Measurements from ENCODE around the gene CMPK2. TPM values are rescaled to one million over a fixed set of nuclear protein-coding genes. Genes with fewer than 3 reads are reported as not detected.

CMPK2 gene
- total and polyA plus RNA-seq, 2 donors from 2014 or later = 2.8 to 4.5 TPM

DNA sequence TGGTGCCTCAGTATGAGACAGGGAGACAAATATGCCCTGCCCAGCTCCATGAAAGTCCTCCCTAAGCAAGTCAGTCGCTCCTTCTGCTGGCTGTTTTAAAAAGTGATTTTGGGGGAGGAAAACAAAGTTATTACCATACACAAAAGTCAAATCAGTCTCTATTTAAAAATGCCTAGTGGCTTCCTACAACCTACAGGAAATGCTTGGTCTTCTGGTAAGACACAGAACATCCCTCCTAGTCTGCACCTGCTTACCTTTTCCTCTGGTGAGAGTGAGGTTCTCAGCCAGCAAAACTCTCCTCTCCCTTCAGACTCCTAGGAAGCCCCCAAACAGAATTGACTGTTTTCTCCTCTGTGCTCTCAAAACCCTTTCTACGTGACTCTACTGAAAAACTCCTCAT, 13.5 kb downstream of the CMPK2 start:
- peaks cover 0 to 14% (median 2%) of the 10 kb centered on the region in 3 donors for H3K9me3 ChIP-seq (ENCODE audit: control insufficient read depth in 2 of 3, insufficient read depth in 1 of 3, low read length in 3 of 3)
- no peak overlapping the region for H3K4me3 ChIP-seq (ENCODE audit: low read length in 3 of 3)
- no peak overlapping the region for H3K9ac ChIP-seq (ENCODE audit: low read length in 3 of 3)
- TF ChIP-seq, protein P1, sequence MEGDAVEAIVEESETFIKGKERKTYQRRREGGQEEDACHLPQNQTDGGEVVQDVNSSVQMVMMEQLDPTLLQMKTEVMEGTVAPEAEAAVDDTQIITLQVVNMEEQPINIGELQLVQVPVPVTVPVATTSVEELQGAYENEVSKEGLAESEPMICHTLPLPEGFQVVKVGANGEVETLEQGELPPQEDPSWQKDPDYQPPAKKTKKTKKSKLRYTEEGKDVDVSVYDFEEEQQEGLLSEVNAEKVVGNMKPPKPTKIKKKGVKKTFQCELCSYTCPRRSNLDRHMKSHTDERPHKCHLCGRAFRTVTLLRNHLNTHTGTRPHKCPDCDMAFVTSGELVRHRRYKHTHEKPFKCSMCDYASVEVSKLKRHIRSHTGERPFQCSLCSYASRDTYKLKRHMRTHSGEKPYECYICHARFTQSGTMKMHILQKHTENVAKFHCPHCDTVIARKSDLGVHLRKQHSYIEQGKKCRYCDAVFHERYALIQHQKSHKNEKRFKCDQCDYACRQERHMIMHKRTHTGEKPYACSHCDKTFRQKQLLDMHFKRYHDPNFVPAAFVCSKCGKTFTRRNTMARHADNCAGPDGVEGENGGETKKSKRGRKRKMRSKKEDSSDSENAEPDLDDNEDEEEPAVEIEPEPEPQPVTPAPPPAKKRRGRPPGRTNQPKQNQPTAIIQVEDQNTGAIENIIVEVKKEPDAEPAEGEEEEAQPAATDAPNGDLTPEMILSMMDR (IDR thresholded peaks at IDR 0.05; ENCODE audit: borderline replicate concordance, extremely low read depth, insufficient read depth) = no peak
- H3K27ac ChIP-seq (ENCODE audit: low read depth in 2 of 2, low read length in 2 of 2) = no peak overlapping the region
- no peaks in the 10 kb centered on the region for H3K27me3 ChIP-seq (ENCODE audit: control insufficient read depth, insufficient read depth, low read length)
- intact Hi-C loops (cut with DNase I) = no loop called here
- no peak for DNase-seq
- FAIRE-seq = no peak
- no peaks in the 10 kb centered on the region for H3K4me1 ChIP-seq (ENCODE audit: control insufficient read depth in 2 of 3, insufficient read depth in 2 of 3, low read depth in 1 of 3, low read length in 3 of 3)
- peaks cover 0 to 2% (median 2%) of the 10 kb centered on the region in 3 donors for H3K36me3 ChIP-seq (ENCODE audit: control insufficient read depth in 2 of 3, insufficient read depth in 3 of 3, low read length in 3 of 3)

DNA sequence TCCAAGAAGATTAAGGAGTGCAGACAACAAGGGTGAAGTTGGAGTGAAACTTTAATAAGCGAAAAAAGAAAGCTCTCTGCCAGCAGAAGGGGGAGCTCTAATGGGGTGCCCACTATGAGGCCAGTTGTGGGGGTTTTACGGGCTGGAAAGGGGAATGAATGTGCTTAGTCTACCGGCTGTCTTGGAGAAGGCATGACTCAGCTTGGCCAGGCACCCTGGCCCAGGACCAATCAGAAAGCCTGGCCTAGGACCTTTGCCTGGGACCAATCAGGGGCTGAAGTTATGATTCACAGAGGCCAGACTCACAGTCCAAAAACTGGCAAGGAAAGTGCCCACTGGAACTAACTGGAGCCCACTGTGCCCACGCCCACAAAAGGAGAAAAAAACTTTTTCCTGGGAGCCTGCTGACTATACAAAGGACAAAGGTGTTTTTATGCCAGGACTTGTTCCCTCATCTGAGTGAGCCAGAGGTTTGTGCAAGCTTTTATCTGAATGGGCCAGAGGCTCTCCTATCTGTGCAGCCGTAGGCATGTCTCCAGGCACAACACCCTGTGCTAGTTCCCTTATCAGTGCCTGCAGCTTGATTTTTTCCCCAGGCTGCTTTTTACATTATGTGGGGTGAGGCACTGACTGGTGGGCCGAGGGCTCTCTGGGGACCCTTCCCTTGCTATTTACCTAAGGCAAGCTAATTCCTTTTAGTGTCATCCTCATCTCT, 18.6 kb downstream of the CMPK2 start:
- H3K9me3 ChIP-seq (ENCODE audit: control insufficient read depth in 2 of 3, insufficient read depth in 1 of 3, low read length in 3 of 3) = peaks cover 0 to 63% (median 24%) of the 10 kb centered on the region in 3 donors
- no peak overlapping the region for H3K27ac ChIP-seq (ENCODE audit: low read depth in 2 of 2, low read length in 2 of 2)
- H3K27me3 ChIP-seq (ENCODE audit: control insufficient read depth, insufficient read depth, low read length) = no peaks in the 10 kb centered on the region
- no peak for FAIRE-seq
- peaks cover 0 to 2% (median 2%) of the 10 kb centered on the region in 3 donors for H3K36me3 ChIP-seq (ENCODE audit: control insufficient read depth in 2 of 3, insufficient read depth in 3 of 3, low read length in 3 of 3)
- no peak for DNase-seq
- no peak overlapping the region for H3K9ac ChIP-seq (ENCODE audit: low read length in 3 of 3)
- TF ChIP-seq, protein P1 (IDR thresholded peaks at IDR 0.05; ENCODE audit: borderline replicate concordance, extremely low read depth, insufficient read depth) = no peak
- intact Hi-C loops (cut with DNase I) = no loop called here
- no peaks in the 10 kb centered on the region for H3K4me1 ChIP-seq (ENCODE audit: control insufficient read depth in 2 of 3, insufficient read depth in 2 of 3, low read depth in 1 of 3, low read length in 3 of 3)
- H3K4me3 ChIP-seq (ENCODE audit: low read length in 3 of 3) = no peak overlapping the region

DNA sequence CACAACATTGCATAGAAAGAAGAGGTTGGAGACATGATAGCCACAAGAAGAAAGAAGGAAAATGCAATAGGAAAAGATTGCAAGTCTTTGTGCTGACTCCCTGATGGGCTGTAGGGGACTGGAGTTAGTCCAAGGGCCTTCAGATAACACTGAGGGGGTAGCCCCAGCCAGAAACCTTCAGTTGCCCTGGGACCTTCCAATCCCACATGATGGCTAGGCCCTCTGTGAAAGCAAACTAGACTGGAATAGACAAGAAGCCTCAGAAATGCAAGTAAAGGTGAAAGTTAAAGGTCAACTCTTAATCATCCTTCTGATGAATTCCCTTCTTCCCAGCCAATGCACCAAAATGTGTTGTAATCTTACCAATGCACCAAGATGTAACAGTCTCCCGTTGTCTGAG, 19.2 kb downstream of the CMPK2 start:
- TF ChIP-seq, protein P1 (IDR thresholded peaks at IDR 0.05; ENCODE audit: borderline replicate concordance, extremely low read depth, insufficient read depth) = no peak
- Histone ChIP-seq H3K9me3 (ENCODE audit: control insufficient read depth in 2 of 3, insufficient read depth in 1 of 3, low read length in 3 of 3) (peaks cover 0 to 69% (median 24%) of the 10 kb centered on the region in 3 donors), H3K9ac (ENCODE audit: low read length in 3 of 3) (no peak overlapping the region), H3K27ac (ENCODE audit: low read depth in 2 of 2, low read length in 2 of 2) (no peak overlapping the region), H3K27me3 (ENCODE audit: control insufficient read depth, insufficient read depth, low read length) (no peaks in the 10 kb centered on the region), H3K4me1 (ENCODE audit: control insufficient read depth in 2 of 3, insufficient read depth in 2 of 3, low read depth in 1 of 3, low read length in 3 of 3) (no peaks in the 10 kb centered on the region), H3K4me3 (ENCODE audit: low read length in 3 of 3) (no peak overlapping the region), H3K36me3 (ENCODE audit: control insufficient read depth in 2 of 3, insufficient read depth in 3 of 3, low read length in 3 of 3) (peaks cover 0 to 2% (median 2%) of the 10 kb centered on the region in 3 donors)
- intact Hi-C loops (cut with DNase I) = no loop called here
- FAIRE-seq (no peak), DNase-seq (no peak)

All from kidney (tissue), 14 donors.